ENCODE measurements around the gene RNF227.
"Not testable (repeated sequence)": the region's sequence is repeated elsewhere in the genome, so short reads cannot be mapped to it uniquely, and the experiment has no call there.

RNF227 gene

GRCh38 chr17:7915611-7916384 is at the start of gene RNF227:
TSS of gene RNF227 (minus strand) at chr17:7916289. CDS start at chr17:7916195, 94 bp downstream.
- DNase-seq: peak; percentile 85

GRCh38 chr17:7961421-7961820 is 45.3 kb upstream of the RNF227 start:
- DNase-seq: no peak

GRCh38 chr17:7959503-7960253 is 43.6 kb upstream of the RNF227 start:
- DNase-seq: no peak

DNA sequence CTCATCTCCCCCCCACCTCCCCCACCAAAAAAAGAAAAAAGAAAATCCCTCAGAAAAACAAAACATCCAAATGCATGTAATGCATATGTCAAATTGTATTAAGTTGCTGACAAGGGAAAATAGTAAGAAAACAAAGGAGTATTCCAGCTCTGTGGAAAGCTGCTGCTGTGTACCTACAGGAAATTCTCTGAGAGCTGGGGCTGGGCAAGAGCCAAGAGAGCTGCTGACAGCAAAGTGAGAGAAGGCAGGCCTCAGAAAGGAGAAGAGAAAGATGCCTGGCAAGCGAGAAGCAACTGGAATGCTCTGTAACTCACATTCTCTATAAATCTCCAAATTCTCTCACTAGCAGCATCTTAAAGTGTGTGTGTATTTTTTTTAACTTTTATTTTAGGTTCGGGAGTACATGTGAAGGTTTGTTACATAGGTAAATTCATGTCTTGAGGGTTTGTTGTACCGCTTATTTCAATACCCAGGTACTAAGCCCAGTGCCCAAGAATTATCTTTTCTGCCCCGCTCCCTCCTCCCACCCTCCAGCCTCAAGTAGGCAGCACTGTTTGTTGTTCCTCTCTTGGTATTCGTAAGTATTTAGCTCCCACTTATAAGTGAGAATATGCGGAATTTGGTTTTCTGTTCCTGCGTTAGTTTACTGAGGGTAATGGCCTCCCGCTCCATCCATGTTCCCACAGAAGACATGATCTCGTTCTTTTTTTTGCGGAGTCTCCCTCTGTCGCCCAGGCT is 40.3 kb upstream of the RNF227 start:
- no peak for DNase-seq

DNA sequence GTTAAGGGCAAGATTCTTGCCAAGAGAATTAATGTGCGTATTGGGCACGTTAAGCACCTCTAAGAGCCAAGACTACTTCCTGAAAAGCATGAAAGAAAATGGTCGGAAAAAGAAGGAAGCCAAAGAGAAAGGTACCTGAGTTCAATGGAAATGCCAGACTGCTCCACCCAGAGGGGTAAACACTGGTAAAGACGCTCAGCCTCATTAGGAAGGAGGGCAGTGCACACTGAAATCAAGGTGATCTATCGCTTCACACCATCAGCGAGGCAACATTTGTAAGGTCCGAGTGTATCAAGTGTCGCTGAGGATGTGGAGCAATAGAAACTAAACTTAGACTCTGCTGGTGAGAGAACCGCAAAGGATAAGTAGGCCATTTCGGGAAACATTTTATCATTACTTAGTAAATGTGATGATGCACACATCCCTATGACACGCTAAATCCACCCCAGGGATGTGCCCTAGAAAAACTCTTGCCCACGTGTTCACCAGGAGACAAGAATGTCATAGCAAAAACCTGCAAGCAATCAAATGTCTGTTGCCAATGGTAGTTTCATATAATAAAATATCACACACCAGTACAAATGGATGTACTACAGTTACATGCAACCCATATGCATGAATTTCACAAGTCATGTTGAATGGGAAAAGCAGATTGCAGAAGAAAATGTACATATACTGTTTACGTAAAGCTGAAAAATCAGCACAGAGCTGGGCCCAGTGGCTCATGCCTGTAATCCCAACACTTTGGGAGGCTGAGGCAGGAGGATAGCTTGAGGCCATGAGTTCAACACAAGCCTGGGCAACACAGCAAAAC is 39.5 kb upstream of the RNF227 start:
- DNase-seq: no peak

DNA sequence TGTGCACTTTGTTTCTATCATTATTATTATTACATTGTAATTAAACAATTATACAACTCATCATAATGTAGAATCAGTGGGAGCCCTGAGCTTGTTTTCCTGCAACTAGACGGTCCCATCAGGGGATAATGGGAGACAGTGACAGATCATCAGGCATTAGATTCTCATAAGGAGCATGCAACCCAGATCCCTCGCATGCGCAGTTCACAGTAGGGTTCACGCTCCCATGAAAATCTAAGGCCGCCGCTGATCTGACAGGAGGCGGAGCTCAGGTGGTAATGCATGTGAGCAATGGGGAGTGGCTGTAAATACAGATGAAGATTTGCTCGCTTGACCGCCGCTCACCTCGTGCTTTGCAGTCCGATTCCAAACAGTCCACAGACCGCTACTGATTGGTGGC is 37.2 kb upstream of the RNF227 start:
- not testable (repeated sequence) for DNase-seq

DNA sequence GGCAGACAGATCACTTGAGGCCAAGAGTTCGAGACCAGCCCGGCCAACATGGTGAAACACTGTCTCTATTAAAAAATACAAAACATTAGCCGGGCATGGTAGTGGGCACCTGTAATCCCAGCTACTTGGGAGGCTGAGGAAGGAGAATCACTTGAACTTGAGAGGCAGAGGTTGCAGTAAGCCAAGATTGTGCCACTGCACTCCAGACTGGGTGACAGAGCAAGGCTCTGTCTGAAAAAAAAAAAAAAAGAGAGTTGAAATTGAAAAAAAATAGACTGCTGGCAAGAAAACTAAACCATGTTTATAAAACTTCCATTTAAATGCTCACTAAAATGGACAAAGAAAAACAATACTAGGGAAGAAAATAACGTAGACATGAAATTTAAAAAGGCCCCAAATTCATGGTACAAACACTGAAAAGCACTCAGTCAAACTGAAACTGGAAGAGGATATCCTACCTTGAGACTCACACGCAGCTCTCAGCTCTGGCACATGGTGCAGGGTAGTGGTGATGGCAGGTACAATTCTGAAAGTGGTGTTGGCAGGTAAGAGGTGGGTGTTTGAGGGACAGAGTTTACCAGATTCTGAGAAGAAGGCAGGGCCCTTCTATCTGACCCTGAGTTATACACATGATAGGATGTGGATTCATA is 35.2 kb upstream of the RNF227 start:
- DNase-seq: peak; percentile 59

DNA sequence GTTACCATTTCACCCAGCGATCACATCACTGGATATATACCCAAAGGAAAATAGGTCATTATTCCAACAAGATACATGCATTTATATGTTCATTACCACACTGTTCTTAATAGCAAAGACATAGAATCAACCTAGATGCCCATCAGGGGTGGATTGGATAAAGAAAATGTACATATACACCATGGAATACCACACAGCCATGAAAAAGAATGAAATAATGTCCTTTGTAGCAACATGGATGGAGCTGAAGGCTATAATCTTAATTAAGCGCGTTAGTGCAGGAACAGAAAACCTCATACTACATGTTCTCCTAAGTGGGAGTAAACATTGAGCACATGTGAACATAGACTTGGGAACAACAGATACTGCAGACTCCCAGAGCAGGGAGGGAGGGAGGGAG is 34.5 kb upstream of the RNF227 start:
- DNase-seq: no peak

- no peak for DNase-seq
Measured at GRCh38 chr17:7947651-7948050, 31.6 kb upstream of the RNF227 start.

DNA sequence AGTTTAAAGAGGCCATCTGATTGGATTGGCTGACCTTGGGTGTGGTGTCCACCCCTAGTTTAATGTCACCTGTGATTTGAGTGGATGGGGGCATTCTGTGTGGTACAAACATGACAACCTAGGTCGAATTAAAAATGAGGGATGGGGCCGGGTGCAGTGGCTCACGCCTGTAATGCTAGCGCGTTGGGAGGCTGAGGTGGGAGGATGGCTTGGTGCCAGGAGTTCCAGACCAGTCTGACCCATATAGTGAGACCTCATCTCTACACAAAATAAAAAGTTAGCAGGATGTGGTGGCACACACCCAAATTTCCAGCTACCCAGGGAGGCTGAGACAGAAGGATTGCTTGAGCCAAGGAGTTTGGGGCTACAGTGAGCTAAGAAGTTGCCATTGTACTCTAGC is 30.4 kb upstream of the RNF227 start:
- no peak for DNase-seq

- DNase-seq: no peak
Measured at GRCh38 chr17:7945651-7946050, 29.6 kb upstream of the RNF227 start.

GRCh38 chr17:7944326-7944725 is 28.2 kb upstream of the RNF227 start:
- no peak for DNase-seq

- no peak for DNase-seq
Measured at GRCh38 chr17:7943291-7943690, 27.2 kb upstream of the RNF227 start.

DNA sequence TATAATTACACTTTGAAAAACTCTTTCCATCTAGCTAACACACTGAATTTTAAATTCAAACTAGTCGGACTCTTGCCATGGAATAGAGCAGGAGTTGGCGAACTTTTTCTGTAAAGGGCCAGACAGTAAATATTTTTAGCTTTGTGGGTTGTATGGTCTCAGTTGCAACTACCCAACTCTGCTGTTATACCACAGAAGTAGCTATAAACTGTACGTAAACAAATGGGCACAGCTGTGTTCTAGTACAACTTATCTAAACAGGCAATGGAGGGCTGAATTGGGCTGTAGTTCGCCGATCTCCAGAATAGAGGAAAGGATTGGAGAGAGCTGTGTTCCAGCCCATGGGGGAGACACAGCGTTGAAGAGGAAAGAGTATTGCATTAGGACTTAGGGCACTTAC is 24.7 kb upstream of the RNF227 start:
- DNase-seq: no peak

- no peak for DNase-seq
Measured at GRCh38 chr17:7940034-7940433, 23.9 kb upstream of the RNF227 start.

- no peak for DNase-seq
Measured at GRCh38 chr17:7935859-7936258, 19.8 kb upstream of the RNF227 start.

DNA sequence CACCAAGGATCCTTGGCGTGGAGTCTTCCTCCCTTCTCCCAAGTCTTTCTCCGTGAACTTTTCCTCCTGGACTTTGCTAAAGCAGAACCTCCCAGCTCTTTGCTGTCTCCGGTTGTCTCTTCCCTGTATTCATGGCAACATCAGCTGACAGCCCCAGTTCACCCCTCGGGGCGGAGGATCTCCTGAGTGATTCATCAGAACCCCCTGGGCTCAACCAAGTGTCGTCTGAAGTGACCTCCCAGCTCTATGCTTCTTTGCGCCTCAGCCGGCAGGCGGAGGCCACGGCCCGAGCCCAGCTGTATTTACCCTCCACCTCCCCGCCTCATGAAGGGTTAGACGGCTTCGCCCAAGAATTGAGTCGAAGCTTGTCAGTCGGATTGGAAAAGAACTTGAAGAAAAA is 16.9 kb upstream of the RNF227 start:
- DNase-seq: peak; percentile 25

- peak; percentile 4 for DNase-seq
Measured at GRCh38 chr17:7932483-7932891, 16.4 kb upstream of the RNF227 start.

- peak; percentile 100 for DNase-seq
Measured at GRCh38 chr17:7931709-7932482, 15.8 kb upstream of the RNF227 start, which contains the start of the genes CNTROB and TRAPPC1. TSS of gene CNTROB (plus strand) at chr17:7932206. CDS start at chr17:7933080, 874 bp downstream. TSS of gene TRAPPC1 (minus strand) at chr17:7931946. CDS start at chr17:7931829, 117 bp downstream.

- no peak for DNase-seq
Measured at GRCh38 chr17:7930841-7931631, 14.9 kb upstream of the RNF227 start.
